HG03039 (cell line): ENCODE measurements around the gene PASD1.

Experiments
- ATAC-seq: cut with Tn5 transposase; IDR thresholded peaks from one replicate; pipeline ENCODE4 v1.9.1; 2021; ENCODE audit warnings: mild to moderate bottlenecking, moderate library complexity; ENCODE audit not compliant: unreplicated experiment

The PASD1 gene

DNA sequence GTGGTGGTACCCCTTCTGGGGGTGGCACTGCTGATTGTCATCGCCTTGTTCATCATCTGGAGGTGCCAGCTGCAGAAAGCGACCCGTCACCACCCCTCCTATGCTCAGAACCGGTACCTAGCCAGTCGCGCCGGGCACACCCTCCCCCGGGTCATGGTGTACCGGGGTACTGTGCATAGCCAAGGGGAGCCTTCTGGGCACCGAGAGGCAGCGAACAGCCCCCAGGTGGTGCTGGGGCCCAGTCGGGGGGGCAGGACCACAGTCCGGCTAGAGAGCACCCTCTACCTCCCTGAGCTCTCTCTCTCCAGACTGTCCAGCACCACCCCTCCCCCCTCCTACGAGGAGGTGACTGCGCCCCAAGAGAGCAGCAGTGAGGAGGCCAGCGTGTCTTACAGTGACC is 137.1 kb downstream of the PASD1 start:
- ATAC-seq, result no peak

DNA sequence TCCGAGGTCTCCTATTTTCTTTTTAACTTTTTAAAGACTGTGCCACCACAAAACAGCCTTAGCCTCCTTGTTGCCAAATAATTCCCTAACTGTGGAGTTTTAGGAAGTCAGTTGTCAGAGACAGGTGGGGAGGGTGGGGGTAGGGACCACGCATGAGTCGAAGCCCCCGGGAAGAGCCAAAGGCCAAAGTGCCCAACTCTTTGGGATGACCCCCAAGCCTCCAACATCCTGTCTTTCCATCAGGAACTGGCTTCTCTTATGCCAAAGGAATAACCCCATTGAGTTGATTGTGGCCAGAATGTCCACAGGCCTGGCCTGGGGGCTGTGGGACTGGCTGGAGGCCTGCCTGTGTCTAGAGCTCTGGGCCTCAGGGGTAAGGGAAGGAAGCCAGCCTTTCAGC is 137.6 kb downstream of the PASD1 start:
- no peak for ATAC-seq

DNA sequence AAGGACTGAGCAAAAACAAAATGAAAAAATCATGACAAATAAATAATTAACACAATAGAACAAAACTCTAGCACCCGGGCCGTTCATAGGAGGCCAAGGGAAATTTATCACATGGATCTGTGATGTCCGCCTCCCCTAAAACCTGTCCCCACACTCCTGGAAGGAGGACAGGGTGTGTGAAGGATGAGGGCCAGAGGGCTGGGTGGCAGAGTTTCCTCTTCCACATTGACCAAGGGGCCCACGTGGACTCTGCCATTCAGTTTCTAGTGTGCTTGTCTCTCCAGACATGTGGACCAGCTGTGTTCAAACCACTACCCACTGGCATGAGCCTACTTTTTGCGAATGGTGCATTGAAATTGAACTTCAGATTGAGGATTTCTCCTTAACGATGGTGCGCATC is 138.1 kb downstream of the PASD1 start:
- no peak for ATAC-seq

DNA sequence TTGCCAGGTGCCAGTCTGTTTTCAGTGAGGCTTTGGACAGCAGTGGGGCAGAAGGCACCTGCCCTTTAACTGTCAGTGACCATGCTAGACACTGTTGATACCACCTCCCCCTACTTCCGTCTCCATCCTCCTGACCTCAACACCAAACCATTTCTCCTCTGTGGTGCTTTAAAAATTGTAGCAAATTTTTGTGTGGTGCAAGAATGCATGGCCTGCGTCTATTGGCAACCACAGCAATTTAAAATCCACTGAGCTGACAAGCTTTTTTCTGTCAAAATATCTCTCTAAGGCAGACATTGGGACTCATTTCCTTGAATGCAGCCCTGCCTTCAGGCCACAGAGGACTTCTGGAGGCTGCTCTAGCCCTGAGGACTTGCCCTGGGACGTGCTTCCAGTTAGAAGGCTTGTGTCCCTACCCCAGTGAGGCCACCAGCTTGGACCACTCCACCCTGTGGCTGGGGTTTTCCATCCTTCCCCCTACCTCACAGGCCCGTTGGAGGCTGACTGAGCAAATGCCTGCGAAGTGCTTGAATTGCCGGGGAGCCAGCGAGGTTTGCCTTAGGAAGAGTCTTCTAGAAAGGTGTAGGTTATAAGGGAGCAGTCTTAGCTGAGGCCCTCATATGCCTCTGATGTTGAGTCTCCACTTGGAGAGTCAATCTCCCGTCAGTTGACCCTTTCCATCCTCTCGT is 138.7 kb downstream of the PASD1 start:
- ATAC-seq, result no peak

DNA sequence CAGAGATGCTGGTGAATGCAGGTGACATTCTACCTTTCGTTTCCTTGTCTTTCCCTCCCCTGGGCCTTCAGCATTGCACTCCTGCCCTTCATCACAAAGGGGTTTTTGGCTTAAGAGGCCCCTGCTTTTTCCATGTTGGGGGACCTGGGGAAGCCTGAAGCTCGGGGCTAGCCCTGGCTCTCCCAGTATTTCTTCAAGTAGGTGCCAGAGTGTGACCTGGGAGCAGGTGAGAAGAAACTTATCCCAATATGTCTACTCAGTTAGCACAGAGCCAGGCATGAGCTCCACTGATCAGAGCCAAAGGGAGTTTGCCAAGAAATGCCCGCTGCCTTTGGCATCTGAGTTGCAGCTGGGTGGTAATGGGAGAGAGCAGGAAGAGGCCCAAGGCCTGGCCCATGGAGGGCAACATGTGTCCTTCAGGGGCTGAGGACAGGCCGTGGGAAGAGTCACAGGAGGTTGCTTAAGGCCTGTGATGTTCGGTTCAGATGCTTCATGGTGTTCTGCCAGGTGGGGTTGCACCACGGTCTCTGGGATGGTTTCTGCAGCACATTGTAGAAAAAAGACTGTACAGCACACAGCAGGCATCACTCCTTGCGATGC is 139.4 kb downstream of the PASD1 start:
- ATAC-seq, result no peak

DNA sequence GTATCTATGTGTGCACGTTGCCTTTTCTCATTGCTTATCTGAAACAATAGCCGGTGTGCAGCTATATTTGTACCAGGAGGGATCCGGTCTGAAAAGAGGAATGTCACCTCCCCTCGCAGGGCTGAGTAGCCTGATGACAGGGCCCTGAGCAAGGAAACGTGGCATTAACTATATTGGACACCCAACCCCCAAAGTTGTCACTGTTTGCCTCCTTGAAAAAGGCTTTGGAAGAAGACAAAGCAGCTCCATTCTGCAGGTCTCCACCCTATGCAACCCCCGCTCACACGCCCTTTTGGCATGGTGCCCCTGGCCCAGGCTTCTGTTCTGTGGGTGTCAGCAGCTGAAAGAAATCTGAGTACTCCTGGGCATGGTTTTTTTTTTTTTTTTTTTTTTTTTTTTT is 140.0 kb downstream of the PASD1 start:
- no peak for ATAC-seq

GRCh38 chrX:151704041-151704663 is 140.7 kb downstream of the PASD1 start:
- no peak for ATAC-seq

GRCh38 chrX:151708821-151709220 is 145.3 kb downstream of the PASD1 start:
- no peak for ATAC-seq

DNA sequence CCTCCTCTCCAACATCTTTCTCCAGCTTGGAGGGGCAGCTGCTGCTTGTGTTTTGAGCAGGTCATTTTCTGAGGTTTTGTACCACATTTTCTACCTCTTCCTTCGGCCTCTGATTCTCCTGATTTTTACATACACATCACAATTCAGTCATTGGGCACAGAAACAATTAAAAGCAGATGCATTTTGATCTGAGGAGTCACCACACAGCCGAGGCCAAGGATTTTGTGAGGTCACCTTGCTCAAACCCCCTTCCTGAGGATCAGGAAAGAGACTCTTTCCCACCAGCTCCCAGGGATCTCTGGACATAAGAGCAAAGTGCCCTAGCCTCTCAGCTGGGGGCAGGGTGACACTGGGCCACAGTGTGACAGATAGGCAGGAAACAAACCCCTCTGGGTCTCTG is 147.0 kb downstream of the PASD1 start:
- no peak for ATAC-seq

DNA sequence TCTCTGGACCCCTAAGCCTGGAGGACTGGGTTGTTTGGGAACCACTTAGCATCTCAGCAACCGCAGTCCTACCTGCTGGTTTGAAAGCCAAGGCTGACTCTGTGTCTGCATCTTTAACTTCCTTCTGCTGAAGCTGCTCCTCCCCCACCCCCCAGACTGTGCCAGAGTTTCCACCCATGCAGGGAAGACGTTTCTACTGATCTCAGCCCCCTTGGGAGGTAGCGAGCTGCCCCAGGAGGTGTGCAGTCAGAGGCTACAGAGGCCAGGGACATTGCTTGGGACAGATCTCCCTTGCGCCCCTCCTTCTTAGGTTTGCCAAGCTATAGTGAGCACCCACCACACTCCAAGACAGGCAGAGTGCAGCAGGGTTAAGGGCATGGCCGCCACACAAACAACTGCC is 147.7 kb downstream of the PASD1 start:
- ATAC-seq, result no peak

DNA sequence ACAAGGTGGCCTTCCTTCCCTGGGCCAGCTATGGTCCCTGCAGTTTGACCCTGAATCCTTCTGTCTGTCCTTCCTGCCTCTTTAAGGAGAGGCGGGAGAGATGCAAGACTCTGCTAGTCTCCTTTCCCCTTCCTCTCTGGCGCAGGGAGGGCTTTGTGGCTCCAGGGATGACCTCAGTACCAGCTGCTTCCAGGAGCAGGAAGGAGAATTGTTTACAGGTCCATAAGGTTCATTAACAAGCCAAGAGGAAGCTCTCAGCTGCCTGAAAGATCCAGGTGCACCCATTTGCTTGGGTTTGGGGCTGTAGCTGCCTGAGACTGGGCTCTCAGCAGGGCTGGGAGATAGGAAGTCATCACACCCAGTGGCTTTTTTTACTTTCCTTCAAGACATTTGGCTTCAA is 148.3 kb downstream of the PASD1 start:
- no peak for ATAC-seq

GRCh38 chrX:151712253-151712652 is 148.8 kb downstream of the PASD1 start:
- no peak for ATAC-seq

GRCh38 chrX:151713849-151714248 is 150.4 kb downstream of the PASD1 start:
- ATAC-seq, result no peak

GRCh38 chrX:151714362-151714761 is 150.9 kb downstream of the PASD1 start:
- ATAC-seq, result no peak

GRCh38 chrX:151715752-151716151 is 152.3 kb downstream of the PASD1 start, which contains the start of gene FATE1:
Gene FATE1 (plus strand): TSS chrX:151716035. CDS start chrX:151716120, 85 bp downstream.
- ATAC-seq, result no peak

DNA sequence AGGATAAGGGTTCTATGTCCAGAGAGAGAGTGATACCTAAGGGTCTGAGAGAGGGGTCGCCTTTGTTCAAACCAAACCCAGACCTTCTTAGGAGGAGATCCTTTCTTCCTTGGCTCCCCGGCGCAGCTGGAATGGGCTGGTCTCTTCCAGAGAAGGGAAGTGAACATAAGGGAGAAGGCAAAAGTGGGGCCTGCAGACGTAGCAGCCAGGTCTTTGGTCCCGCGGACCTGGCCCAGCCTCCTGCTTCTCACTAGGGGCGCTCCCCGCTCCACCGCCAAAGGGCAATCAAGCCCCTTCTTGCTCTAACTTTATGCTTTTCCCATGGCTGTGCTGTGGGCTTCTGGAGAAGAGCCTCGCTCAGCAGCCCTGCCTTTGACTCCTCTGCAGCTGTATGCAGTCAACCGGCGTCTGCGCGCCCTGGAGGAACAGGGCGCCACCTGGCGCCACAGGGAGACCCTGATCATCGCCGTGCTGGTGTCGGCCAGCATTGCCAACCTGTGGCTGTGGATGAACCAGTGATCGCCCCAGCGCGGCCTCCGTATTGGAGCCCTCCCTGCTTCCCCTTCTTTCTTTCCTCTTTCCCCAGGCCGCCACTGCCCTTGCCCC is 158.9 kb downstream of the PASD1 start:
- ATAC-seq, result no peak

DNA sequence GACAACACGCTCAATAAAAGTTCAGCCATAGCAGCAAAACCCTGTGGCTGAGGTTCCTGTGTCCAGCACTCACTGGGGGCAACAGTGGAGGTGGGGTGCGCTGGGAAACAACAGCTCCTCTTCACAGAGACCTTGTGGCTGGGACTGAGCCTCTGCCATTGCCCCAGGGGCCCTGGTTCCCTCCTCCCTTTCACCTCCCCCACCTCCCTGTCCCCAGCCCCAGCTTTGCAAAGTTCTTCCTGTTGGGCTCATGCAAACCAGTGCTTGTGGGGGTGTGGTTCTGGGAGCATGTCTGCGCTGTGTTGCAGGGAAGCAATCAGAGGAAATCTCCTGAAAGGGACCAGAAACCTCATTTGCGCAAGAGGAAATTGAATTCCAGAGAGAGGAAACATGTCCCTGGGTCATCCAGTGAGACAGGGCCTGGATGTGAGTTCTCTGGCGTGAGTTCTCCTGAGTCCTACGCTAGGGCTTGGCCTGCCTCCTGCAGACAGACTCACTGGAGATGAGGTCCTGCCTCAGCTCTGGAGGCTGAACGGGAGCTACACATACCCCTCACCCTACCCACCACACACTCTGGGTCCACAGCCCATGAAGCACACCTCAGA is 159.8 kb downstream of the PASD1 start:
- no peak for ATAC-seq

GRCh38 chrX:151724563-151725337 is 161.3 kb downstream of the PASD1 start:
- no peak for ATAC-seq

GRCh38 chrX:151725338-151725614 is 161.8 kb downstream of the PASD1 start:
- ATAC-seq, result no peak
